Keratinocyte (primary cell): ENCODE data around the gene MYO7B. TPM values are rescaled to one million over a fixed set of nuclear protein-coding genes. Genes with fewer than 3 reads are reported as not detected.

Source experiments
- DNase-seq: peaks from one replicate; pipeline ENCODE4 v3.0.0-alpha.2; 2011; ENCODE audit warnings: low read depth, missing footprints, low spot score
- FAIRE-seq: peaks from 2 replicates; lab custom pipeline; 2011; peaks lifted over from hg19 to GRCh38; lab: Jason Lieb, UNC
- H2AFZ ChIP-seq: 2 replicates; pipeline ENCODE4 v1.6.0; 2012; ENCODE audit warnings: low read length, control low read depth, inconsistent platforms; ENCODE audit not compliant: control insufficient read depth
- H3K27ac ChIP-seq: 2 replicates; pipeline ENCODE4 v1.5.1; 2011; ENCODE audit warnings: low read length; ENCODE audit not compliant: control insufficient read depth, insufficient read depth
- H3K27me3 ChIP-seq: 3 replicates; pipeline ENCODE4 v1.6.0; 2011; ENCODE audit warnings: low read length; ENCODE audit not compliant: control insufficient read depth, insufficient read depth; ENCODE audit errors: extremely low read depth
- H3K36me3 ChIP-seq, 2 experiments: 2 replicates in 1 of 2; 3 replicates in 1 of 2; pipeline ENCODE4 v1.5.1; 2011; ENCODE audit warnings: low read length in 2 of 2, mild to moderate bottlenecking in 1 of 2; ENCODE audit not compliant: control insufficient read depth in 2 of 2, insufficient read depth in 2 of 2; ENCODE audit errors: extremely low read depth in 1 of 2
- H3K4me1 ChIP-seq: 3 replicates; pipeline ENCODE4 v1.5.1; 2011; ENCODE audit warnings: low read length; ENCODE audit not compliant: control insufficient read depth, insufficient read depth; ENCODE audit errors: extremely low read depth
- H3K4me2 ChIP-seq: 3 replicates; pipeline ENCODE4 v1.6.0; 2011; ENCODE audit warnings: low read depth, low read length; ENCODE audit not compliant: control insufficient read depth, insufficient read depth; ENCODE audit errors: extremely low read depth
- H3K4me3 ChIP-seq, 3 experiments: fragments of 200-600 bp in 1 of 3; sonication (generic) in 1 of 3; 2 replicates in 2 of 3; 3 replicates in 1 of 3; pipeline ENCODE4 v1.5.1; 2011 to 2016; ENCODE audit warnings: low read length in 3 of 3, mild to moderate bottlenecking in 3 of 3, control low read depth in 2 of 3, inconsistent platforms in 1 of 3, low read depth in 1 of 3, mixed read lengths in 1 of 3, mixed run types in 1 of 3, moderate library complexity in 1 of 3; ENCODE audit not compliant: control insufficient read depth in 2 of 3, insufficient read depth in 2 of 3; ENCODE audit errors: extremely low read depth in 1 of 3
- H3K79me2 ChIP-seq: 2 replicates; pipeline ENCODE4 v1.6.0; 2012; ENCODE audit warnings: low read length; ENCODE audit not compliant: control insufficient read depth, insufficient read depth
- H3K9ac ChIP-seq: 3 replicates; pipeline ENCODE4 v1.6.0; 2011; ENCODE audit warnings: low read length; ENCODE audit not compliant: control insufficient read depth, insufficient read depth; ENCODE audit errors: extremely low read depth
- H3K9me1 ChIP-seq: 3 replicates; pipeline ENCODE4 v1.6.0; 2011; ENCODE audit warnings: low read length; ENCODE audit not compliant: control insufficient read depth, insufficient read depth; ENCODE audit errors: extremely low read depth
- H3K9me3 ChIP-seq: 2 replicates; pipeline ENCODE4 v1.5.1; 2012; ENCODE audit warnings: low read depth, low read length; ENCODE audit not compliant: control insufficient read depth
- H4K20me1 ChIP-seq: 3 replicates; pipeline ENCODE4 v1.6.0; 2011; ENCODE audit warnings: low read length; ENCODE audit not compliant: control insufficient read depth, insufficient read depth; ENCODE audit errors: extremely low read depth
- EZH2 ChIP-seq: IDR thresholded peaks from one replicate; pipeline ENCODE4 v1.6.1; 2012; ENCODE audit warnings: inconsistent platforms, mild to moderate bottlenecking, low read length, moderate library complexity
- dilution Hi-C: fragments of 300-500 bp; cut with MboI; formaldehyde crosslinking; loops from one replicate; pipeline ENCODE4 v1.7.0; 2020; ENCODE audit warnings: low sequenced_read_pairs; ENCODE audit not compliant: extremely low pct_ligation_motif_present
- polyA plus RNA-seq, 5 experiments: library from polyadenylated mRNA; depleted of rRNA in 3 of 5; stranded (reverse) in 3 of 5; stranded (forward) in 1 of 5; unstranded in 1 of 5; fragments of >200 nt; gene quantifications; 1 replicate in 1 of 5; 2 replicates in 3 of 5; 3 replicates in 1 of 5; pipeline versions ENCODE4 v1.2.1 to v1.2.3, GENCODE V29; 2011 to 2012; ENCODE audit warnings: missing spikeins in 2 of 5, low read depth in 1 of 5, low replicate concordance in 1 of 5
- TF ChIP-seq, protein P1 (sequence below), 3 experiments: IDR thresholded peaks in 1 of 3; conservative IDR thresholded peaks in 1 of 3; optimal IDR thresholded peaks in 1 of 3; 2 replicates in 2 of 3; 3 replicates in 1 of 3; pipeline versions ENCODE3 to v1.5.1; 2011; ENCODE audit warnings: low read length in 3 of 3, mild to moderate bottlenecking in 3 of 3, moderate library complexity in 2 of 3, control low read depth in 1 of 3, inconsistent platforms in 1 of 3; ENCODE audit not compliant: insufficient read depth in 2 of 3; ENCODE audit errors: extremely low read depth in 1 of 3

Gene MYO7B
- polyA plus RNA-seq, 1 donor (not counting 4 experiments of a cell fraction or from before 2014, with no cell fraction given), result not detected

DNA sequence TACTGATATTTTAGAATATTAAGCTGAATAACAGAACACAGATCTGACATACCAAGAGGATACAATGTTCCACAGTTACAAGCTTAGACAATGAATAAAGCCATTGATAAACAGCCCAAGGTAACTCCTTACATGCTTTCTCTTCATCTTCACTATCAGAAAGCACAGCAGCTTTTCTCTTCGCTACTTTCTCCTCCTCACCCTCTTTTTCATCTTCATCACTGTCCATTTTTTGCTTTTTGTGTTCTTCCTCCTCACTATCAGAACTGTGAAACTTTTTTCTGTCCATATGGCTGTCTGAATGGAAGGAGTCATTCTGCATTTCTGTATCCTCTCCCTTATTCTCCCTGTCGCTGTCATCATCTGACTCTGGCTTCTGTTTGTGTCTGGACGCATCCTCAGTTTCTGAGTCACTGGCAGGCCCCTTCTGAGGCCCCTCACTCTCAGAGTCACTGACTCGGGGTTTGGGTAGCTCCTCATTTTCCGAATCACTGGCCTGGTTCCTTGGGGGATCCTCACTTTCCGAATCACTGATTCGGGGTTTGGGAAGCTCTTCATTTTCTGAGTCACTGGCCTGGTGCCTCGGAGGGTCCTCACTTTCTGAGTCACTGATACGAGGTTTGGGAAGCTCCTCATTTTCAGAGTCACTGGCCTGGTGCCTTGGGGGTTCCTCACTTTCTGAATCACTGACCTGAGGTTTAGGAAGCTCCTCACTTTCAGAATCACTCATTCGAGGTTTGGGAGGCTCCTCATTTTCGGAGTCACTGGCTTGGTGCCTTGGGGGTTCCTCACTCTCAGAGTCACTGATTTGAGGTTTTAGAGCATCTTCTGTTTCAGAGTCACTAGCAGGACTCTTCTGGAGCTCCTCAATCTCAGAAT lies 30.7 kb upstream of the MYO7B start:
- H2AFZ ChIP-seq, result no peak overlapping the region
- no peaks in the 10 kb centered on the region for H3K9me1 ChIP-seq
- no peak overlapping the region for H3K4me3 ChIP-seq
- dilution Hi-C loops, result no loop called here
- FAIRE-seq (no peak), DNase-seq (no peak)
- H3K9me3 ChIP-seq, result no peaks in the 10 kb centered on the region
- no peak overlapping the region for H3K4me2 ChIP-seq
- H3K9ac ChIP-seq, result no peak overlapping the region
- no peak overlapping the region for H3K27ac ChIP-seq
- H3K79me2 ChIP-seq, result peaks cover 43% of the 10 kb centered on the region
- peaks cover 28 to 30% of the 10 kb centered on the region in 2 experiments for H3K36me3 ChIP-seq
- H3K4me1 ChIP-seq, result peaks cover 13% of the 10 kb centered on the region
- H3K27me3 ChIP-seq, result no peaks in the 10 kb centered on the region
- TF ChIP-seq EZH2, result no peak
- TF ChIP-seq, protein P1, sequence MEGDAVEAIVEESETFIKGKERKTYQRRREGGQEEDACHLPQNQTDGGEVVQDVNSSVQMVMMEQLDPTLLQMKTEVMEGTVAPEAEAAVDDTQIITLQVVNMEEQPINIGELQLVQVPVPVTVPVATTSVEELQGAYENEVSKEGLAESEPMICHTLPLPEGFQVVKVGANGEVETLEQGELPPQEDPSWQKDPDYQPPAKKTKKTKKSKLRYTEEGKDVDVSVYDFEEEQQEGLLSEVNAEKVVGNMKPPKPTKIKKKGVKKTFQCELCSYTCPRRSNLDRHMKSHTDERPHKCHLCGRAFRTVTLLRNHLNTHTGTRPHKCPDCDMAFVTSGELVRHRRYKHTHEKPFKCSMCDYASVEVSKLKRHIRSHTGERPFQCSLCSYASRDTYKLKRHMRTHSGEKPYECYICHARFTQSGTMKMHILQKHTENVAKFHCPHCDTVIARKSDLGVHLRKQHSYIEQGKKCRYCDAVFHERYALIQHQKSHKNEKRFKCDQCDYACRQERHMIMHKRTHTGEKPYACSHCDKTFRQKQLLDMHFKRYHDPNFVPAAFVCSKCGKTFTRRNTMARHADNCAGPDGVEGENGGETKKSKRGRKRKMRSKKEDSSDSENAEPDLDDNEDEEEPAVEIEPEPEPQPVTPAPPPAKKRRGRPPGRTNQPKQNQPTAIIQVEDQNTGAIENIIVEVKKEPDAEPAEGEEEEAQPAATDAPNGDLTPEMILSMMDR (optimal IDR thresholded peaks at IDR 0.05 in 1 of 3, IDR thresholded peaks at IDR 0.05 in 1 of 3, conservative IDR thresholded peaks at IDR 0.05 in 1 of 3; ENCODE audit: extremely low read depth in 1 of 3, insufficient read depth in 2 of 3, low read length in 3 of 3), result no peak
- peaks cover 8% of the 10 kb centered on the region for H4K20me1 ChIP-seq

DNA sequence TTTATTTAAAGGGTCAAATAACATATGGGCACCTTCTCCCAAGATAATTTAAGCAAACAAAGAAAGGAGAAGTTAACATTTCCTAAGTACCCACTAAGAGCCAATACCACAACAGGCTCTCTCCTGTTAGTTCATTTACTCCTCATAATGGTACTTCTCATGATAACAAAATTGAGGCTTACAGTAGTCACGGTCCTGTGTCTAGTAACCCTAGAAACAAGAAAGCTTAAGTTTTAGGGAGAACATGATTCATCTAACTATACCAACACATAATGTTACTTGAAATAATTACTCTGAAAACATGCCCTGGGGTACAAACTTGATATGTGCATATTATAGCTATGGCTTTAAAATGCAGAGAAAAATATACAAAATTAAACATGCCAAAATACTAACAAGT lies 29.0 kb upstream of the MYO7B start:
- no peak for FAIRE-seq
- no peak for DNase-seq
- Histone ChIP-seq H4K20me1 (peaks cover 8% of the 10 kb centered on the region), H3K9me3 (no peaks in the 10 kb centered on the region), H3K9ac (no peak overlapping the region), H3K79me2 (peaks cover 60% of the 10 kb centered on the region), H3K27ac (no peak overlapping the region), H3K4me1 (peaks cover 13% of the 10 kb centered on the region), H2AFZ (no peak overlapping the region), H3K4me2 (no peak overlapping the region), H3K27me3 (no peaks in the 10 kb centered on the region), H3K4me3 (no peak overlapping the region), H3K9me1 (no peaks in the 10 kb centered on the region), H3K36me3 (peaks cover 20 to 24% of the 10 kb centered on the region in 2 experiments)
- TF ChIP-seq EZH2, result no peak
- TF ChIP-seq, protein P1 (optimal IDR thresholded peaks at IDR 0.05 in 1 of 3, IDR thresholded peaks at IDR 0.05 in 1 of 3, conservative IDR thresholded peaks at IDR 0.05 in 1 of 3; ENCODE audit: extremely low read depth in 1 of 3, insufficient read depth in 2 of 3, low read length in 3 of 3), result no peak
- dilution Hi-C loops, result no loop called here
